Stimulated activated CD8-positive, alpha-beta memory T cell treated with anti-CD3 and anti-CD28 coated beads, Interleukin-7, amount 100 ng/mL, for 24 hours (primary cell): Measurements from ENCODE around the gene TESMIN.

Experiments used
- DNase-seq: peaks from one replicate; pipeline ENCODE4 v3.0.0-alpha.2; 2020; ENCODE audit warnings: low read depth

The TESMIN gene

GRCh38 chr11:68683121-68683520, 68.2 kb downstream of the TESMIN start:
- DNase-seq = no peak

- DNase-seq = no peak
Observed at GRCh38 chr11:68682531-68682961, 68.8 kb downstream of the TESMIN start.

GRCh38 chr11:68680541-68681231, 70.6 kb downstream of the TESMIN start:
- no peak for DNase-seq

DNA sequence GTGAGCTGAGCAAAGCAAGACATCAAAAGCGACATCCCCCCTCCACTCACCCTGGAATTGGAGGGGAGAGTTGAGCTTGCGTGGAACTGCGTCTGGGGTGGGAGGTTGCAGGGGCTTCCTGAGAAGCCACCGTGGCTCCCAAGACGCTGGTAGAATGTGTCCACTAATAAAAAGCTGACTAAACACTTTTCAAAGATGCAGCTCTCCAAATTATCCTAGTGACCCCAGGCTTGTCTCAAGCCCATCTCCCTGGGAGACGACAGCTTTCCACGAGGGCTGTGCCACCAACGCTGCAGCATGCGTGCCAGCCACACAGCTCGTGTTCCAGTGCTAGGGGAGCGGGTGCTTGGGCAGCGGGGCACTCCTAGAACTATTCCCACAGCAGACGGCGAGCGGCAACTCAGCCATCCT, 73.3 kb downstream of the TESMIN start:
- no peak for DNase-seq

GRCh38 chr11:68677432-68677831, 73.9 kb downstream of the TESMIN start:
- DNase-seq = no peak

- DNase-seq = no peak
Observed at GRCh38 chr11:68674461-68674860, 76.9 kb downstream of the TESMIN start.

DNA sequence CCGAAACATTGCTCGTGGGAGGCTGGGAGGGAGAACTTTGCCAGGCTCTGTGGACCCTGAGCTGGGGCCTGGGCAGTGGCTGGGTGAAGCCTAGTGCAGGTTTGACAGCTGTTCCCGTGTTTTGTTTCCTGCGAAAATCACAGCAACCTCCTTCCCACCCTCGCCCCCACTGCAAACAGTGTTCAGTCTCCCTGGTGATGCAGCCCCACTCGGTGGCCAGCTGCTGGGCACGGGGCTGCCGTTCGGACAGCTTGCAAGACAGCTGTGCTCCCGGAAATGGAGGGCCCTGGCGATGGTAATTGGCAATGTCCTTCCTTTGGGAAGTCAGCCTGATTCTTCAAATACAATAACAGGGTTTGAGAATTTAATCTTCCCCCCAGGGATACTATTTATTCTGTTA, 77.3 kb downstream of the TESMIN start:
- DNase-seq = no peak

DNA sequence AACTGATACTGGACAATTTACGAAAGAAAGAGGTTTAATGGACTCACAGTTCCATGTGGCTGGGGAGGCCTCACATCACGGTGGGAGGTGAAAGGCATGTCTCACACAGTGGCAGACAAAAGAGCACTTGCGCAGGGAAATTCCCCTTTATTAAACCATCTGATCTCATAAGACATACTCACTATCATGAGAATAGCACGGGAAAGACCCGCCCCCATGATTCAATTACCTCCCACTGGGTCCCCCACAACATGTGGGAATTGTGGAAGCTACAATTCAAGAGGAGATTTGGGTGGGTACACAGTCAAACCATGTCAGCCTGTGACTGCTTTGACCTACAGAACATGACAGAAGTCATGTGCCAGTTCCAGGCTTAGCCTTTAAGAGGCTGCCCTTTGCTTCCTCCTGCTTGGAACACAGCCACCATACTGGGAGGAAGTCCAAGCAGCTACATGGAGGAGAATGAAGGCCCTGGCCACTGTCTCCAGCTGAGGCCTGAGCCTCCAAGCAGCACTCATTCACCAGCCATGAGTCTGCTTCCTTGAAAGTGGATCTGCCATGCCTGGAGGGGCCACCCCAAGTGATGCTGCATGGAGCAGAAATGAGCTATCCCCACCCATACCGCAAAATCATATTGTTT, 77.9 kb downstream of the TESMIN start:
- no peak for DNase-seq

- no peak for DNase-seq
Observed at GRCh38 chr11:68670208-68670992, 80.9 kb downstream of the TESMIN start.

- DNase-seq = no peak
Observed at GRCh38 chr11:68669301-68670090, 81.8 kb downstream of the TESMIN start.

DNA sequence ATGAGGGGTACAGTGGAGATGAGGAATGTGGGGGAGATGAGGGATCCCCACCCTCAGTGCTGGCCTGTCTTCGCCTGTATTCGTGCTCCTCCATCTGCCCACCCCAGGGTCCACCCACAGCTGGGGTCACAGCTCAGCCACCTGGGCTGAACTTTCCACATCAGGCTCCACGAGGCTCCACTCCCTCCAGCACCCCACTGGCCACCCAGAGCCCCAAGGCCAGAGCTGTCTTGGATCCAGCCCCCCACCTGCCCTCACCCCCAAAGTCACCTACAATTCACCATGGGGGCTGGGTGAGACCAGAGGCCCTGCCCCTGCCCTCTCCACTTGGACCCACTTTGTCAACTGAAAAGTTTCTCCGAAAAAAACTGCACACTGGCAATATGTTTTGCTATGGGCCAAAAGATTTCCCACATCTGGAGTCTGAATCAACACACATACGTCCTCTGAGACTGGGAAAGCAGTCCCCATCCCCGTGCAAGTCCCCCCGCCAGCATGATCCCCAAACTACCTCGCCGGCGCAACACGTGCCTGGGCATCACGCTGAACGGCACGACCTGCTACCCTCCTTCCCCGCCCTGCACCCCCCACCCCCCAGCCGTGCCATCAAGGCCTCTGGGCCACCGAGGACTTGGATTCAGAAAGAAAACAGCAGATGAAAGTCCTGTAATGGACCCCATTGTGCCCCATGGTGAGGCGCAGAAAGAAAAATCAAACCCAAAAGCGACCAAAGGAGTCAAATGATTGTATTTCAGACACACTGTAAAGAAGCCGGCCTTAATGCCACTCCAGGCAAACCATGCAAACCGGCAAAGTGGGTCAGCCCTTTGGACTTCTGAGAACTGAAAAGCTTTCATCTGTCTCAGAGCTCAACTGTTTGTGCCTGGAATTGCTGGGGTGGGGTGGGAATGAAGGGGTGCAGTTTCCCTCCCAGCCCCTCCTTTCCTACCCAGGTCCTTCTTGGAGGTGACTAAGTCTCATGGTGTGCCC, 83.5 kb downstream of the TESMIN start:
- no peak for DNase-seq

GRCh38 chr11:68666849-68667248, 84.5 kb downstream of the TESMIN start:
- no peak for DNase-seq

- no peak for DNase-seq
Observed at GRCh38 chr11:68665436-68665835, 85.9 kb downstream of the TESMIN start.

DNA sequence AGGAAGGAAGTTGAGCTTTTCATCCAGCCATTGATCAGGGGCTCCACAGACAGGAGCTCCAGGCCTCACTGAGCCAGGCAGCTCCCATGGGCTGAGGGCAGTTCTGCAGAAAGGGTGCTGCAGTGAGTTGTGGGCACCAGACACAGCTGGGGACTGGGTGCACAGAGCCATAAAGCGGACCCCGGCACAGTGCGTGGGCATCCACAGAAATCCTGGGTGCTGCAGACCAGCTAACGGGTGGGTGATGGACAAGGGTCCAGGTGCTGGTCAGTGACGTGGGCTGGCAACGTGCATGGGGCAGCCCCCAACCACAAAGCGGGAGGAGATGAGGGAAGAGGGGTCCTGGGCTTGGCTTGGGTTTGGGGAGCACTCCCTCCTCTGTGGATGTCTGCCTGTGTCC, 86.4 kb downstream of the TESMIN start:
- DNase-seq = no peak

- DNase-seq = no peak
Observed at GRCh38 chr11:68664141-68664540, 87.2 kb downstream of the TESMIN start.

- no peak for DNase-seq
Observed at GRCh38 chr11:68663482-68664010, 87.8 kb downstream of the TESMIN start.

DNA sequence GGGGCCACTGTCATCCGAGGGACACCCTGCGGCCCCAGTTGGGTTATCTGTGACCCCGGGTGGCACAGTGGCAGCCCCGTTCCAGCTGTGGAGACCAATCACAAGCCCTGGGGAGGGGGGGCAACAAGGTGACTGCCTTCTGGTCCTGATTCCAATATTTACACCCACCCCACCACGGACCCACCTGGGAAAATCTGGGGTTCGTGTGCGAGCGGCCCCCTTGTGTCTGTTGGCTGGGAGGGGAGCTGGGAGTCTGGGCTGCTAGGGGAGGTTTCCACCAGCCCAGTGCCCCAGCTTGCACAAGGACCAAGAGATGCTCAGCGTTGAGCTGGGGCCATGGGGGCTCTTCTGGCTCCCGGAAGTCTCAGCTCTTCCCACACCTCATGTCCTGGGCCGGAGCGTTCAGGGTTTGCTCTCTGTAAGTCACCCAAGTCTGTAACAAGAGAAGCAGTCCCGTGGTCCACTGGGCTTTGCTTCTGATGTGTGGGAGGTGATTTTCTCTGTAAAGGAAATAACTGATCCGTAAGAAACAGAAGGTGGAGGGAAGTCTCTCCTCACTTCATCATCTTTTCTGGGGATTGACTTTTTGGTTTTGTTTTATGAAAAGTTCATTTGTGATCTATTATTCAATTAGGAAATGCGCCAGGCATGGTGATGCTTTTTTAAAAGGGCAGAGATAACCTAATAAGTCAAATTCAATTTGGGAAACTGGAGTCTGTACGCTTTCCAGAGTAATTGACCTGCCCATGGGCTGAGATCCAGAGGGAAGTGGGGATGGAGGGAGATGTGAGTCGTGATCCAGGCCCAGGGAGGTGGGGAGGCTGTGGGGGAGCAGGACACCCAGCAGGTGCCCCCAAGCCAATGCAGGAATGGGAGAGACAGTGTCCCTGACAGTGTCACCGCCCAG, 89.4 kb downstream of the TESMIN start:
- DNase-seq = no peak

DNA sequence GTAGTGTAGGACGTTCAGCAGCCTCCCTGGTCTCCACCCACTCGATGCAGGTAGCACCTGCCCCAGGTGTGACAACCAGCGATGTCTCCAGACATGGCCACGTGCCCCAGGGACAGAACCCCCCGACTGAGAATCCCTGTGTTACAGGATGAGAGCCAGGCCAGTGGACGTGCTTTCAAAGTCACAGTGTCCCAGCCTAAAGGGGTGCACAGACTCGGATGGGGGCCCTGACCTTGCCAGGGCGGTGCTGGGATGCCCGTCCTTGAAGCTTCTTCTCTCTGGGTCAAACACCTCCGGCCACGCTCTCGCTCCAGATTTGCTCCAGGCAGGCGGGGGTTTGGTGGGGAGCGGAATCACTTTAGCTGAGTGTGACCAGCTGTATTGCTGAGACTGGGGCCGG, 90.3 kb downstream of the TESMIN start:
- DNase-seq = no peak

DNA sequence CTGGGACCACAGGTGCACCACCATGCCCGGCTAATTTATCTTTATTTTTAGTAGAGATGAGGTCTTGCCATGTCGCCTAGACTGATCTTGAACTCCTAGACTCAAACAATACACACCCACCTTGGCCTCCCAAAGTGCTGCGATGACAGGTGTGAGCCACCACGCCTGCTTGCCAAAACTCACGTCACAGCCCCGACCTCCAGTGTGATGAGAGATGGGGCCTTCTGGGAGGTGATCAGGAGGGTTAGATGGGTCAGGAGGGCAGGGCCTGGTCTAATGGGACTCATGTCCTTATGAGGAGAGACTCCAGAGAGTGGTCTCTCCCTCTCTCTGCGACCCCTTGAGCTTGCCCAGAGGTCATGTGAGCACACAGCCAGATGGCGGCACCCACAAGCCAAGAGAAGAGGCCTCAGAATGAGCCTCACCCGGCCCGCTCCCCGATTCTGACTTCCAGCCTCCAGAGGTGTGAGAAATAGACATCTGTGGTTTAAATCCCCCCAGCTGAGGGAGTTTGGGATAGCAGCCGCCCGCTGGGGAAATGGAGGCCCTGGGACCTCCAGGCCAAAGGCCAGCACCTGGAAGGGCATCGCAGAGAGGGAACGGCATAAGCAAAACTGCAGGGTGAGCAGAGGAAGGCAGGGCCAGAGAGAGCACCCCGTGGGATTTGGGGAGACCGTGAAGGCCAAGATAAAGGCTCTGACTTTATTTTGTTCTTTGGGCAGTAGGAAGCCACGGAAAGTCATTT, 91.1 kb downstream of the TESMIN start:
- DNase-seq = no peak
